ENCODE data around the gene TRAF4.

GRCh38 chr17:28698253-28698941 lies 45.4 kb upstream of the TRAF4 start:
- TF ChIP-seq CTCF (IDR thresholded peaks at IDR 0.05), result no peak
- no peak for TF ChIP-seq POLR2A (IDR thresholded peaks at IDR 0.05)

All from testis (tissue), 2 donors.